Skin of body (tissue), 2 donors: ENCODE data around the gene HBP1. TPM values are rescaled to one million over a fixed set of nuclear protein-coding genes. Genes with fewer than 3 reads are reported as not detected.
"Not testable (repeated sequence)": the region's sequence is repeated elsewhere in the genome, so short reads cannot be mapped to it uniquely, and the experiment has no call there.

Experiments
- DNase-seq: peaks from one replicate; lab custom pipeline; 2025; lab: John Stamatoyannopoulos, UW
- total RNA-seq: library from RNA; depleted of rRNA; stranded (reverse); fragments of >200 nt; gene quantifications from one replicate; pipeline ENCODE4 v1.2.3, GENCODE V29; 2014

HBP1 gene
- total RNA-seq, 1 donor from 2014 or later: 149 TPM

- DNase-seq: no peak
These were observed 16.9 kb downstream of the HBP1 start for GRCh38 chr7:107185716-107186115.

GRCh38 chr7:107186240-107186639, 17.4 kb downstream of the HBP1 start:
- DNase-seq: no peak

GRCh38 chr7:107187774-107188173, 19.0 kb downstream of the HBP1 start:
- no peak for DNase-seq

- no peak for DNase-seq
These were observed 21.3 kb downstream of the HBP1 start for GRCh38 chr7:107190090-107190489.

GRCh38 chr7:107194052-107194451, 25.2 kb downstream of the HBP1 start:
- no peak for DNase-seq

GRCh38 chr7:107196834-107197610, 28.2 kb downstream of the HBP1 start:
- no peak for DNase-seq

- DNase-seq: no peak
These were observed 33.1 kb downstream of the HBP1 start for GRCh38 chr7:107201795-107202450.

GRCh38 chr7:107203607-107204006, 34.8 kb downstream of the HBP1 start:
- DNase-seq: no peak

GRCh38 chr7:107206136-107206535, 37.3 kb downstream of the HBP1 start:
- DNase-seq: no peak

GRCh38 chr7:107206706-107207105, 37.9 kb downstream of the HBP1 start:
- no peak for DNase-seq

- no peak for DNase-seq
These were observed 38.7 kb downstream of the HBP1 start for GRCh38 chr7:107207459-107207858.

- no peak for DNase-seq
These were observed 39.3 kb downstream of the HBP1 start for GRCh38 chr7:107208024-107208521.

GRCh38 chr7:107208563-107208962, 39.8 kb downstream of the HBP1 start:
- DNase-seq: no peak

- DNase-seq: no peak
These were observed 40.8 kb downstream of the HBP1 start for GRCh38 chr7:107209565-107209964.

GRCh38 chr7:107210400-107210799, 41.6 kb downstream of the HBP1 start:
- DNase-seq: no peak

- no peak for DNase-seq
These were observed 43.9 kb downstream of the HBP1 start for GRCh38 chr7:107212725-107213124.

GRCh38 chr7:107213193-107213788, 44.5 kb downstream of the HBP1 start:
- DNase-seq: no peak

GRCh38 chr7:107213945-107214344, 45.1 kb downstream of the HBP1 start:
- no peak for DNase-seq

- no peak for DNase-seq
These were observed 50.9 kb downstream of the HBP1 start for GRCh38 chr7:107219563-107220244.

GRCh38 chr7:107220356-107220755, 51.6 kb downstream of the HBP1 start:
- no peak for DNase-seq

- not testable (repeated sequence) for DNase-seq
These were observed 52.0 kb downstream of the HBP1 start for GRCh38 chr7:107220806-107221205.
